ENCODE data around the gene CCDC82.

CCDC82 gene

GRCh38 chr11:96303064-96303463 is 86.6 kb downstream of the CCDC82 start:
- no peak for DNase-seq
